Esophagus muscularis mucosa (tissue), 4 donors: Measurements from ENCODE around the gene NUCB2. TPM values are rescaled to one million over a fixed set of nuclear protein-coding genes. Genes with fewer than 3 reads are reported as not detected.
A peak's percentile ranks its signal among the peaks of the same experiment; 100 is the strongest.

Experiments used
- DNase-seq: peaks from one replicate; pipeline ENCODE4 v3.0.0-alpha.2; 2017; ENCODE audit errors: extremely low spot score
- H3K27ac ChIP-seq, 4 donors: fragments of 200-600 bp; sonication (generic); replicated peaks in 1 of 4; 1 replicate in 3 of 4; 2 replicates in 1 of 4; pipeline ENCODE4 v1.5.1; 2016 to 2019; ENCODE audit warnings: mild to moderate bottlenecking in 1 of 4
- H3K27me3 ChIP-seq, 4 donors: fragments of 200-600 bp; sonication (generic); one replicate each; pipeline versions ENCODE4 v1.5.1 to v1.6.0; 2016 to 2019
- H3K36me3 ChIP-seq, 4 donors: fragments of 200-600 bp; sonication (generic); one replicate each; pipeline ENCODE4 v1.5.1; 2016 to 2019
- H3K4me1 ChIP-seq, 4 donors: fragments of 200-600 bp; sonication (generic); one replicate each; pipeline ENCODE4 v1.5.1; 2016 to 2019
- H3K4me3 ChIP-seq, 4 donors: fragments of 200-600 bp; sonication (generic); 1 replicate in 2 of 4; 2 replicates in 2 of 4; pipeline ENCODE4 v1.5.1; 2016 to 2019; ENCODE audit warnings: mild to moderate bottlenecking in 4 of 4, moderate library complexity in 1 of 4
- H3K9me3 ChIP-seq, 4 donors: fragments of 200-600 bp; sonication (generic); 1 replicate in 3 of 4; 2 replicates in 1 of 4; pipeline ENCODE4 v1.5.1; 2016 to 2019
- EP300 ChIP-seq: sonication (generic); formaldehyde crosslinking; IDR thresholded peaks from one replicate; pipeline ENCODE4 v1.6.1; 2017; ENCODE audit warnings: antibody characterized with exemption
- POLR2A ChIP-seq: fragments of 450-650 bp; IDR thresholded peaks from one replicate; pipeline ENCODE4 v1.6.1; 2017; ENCODE audit warnings: antibody characterized with exemption, moderate library complexity, mild to moderate bottlenecking, low read depth
- POLR2AphosphoS5 ChIP-seq, 2 donors: sonication (generic); formaldehyde crosslinking; IDR thresholded peaks; one replicate each; pipeline ENCODE4 v1.6.1; 2017; ENCODE audit warnings: antibody characterized with exemption in 2 of 2
- WGBS: methylation state at CpG from one replicate; pipeline ENCODE4 v1.1.5; 2018; 5-methylcytosine and 5-hydroxymethylcytosine counted together
- intact Hi-C: fragments of 100-400 bp; cut with DNase I; formaldehyde crosslinking; loops from one replicate; pipeline ENCODE4 v1.15.1; 2023
- total RNA-seq, 4 donors: library from RNA; depleted of rRNA; stranded (reverse); fragments of >200 nt; gene quantifications; one replicate each; pipeline versions ENCODE4 v1.1.0 to v1.2.1, GENCODE V29; 2016
- TF ChIP-seq, protein P1 (sequence below), 3 experiments: fragments of 200-600 bp in 2 of 3; fragments of 450-650 bp in 1 of 3; sonication (generic) in 2 of 3; IDR thresholded peaks; one replicate each; pipeline ENCODE4 v1.5.1; 2017 to 2019; ENCODE audit warnings: antibody characterized with exemption in 3 of 3, mild to moderate bottlenecking in 2 of 3, moderate library complexity in 1 of 3

Gene NUCB2
- total RNA-seq, 4 donors from 2014 or later, result 34.3 to 43.8 (median 42.6) TPM

DNA sequence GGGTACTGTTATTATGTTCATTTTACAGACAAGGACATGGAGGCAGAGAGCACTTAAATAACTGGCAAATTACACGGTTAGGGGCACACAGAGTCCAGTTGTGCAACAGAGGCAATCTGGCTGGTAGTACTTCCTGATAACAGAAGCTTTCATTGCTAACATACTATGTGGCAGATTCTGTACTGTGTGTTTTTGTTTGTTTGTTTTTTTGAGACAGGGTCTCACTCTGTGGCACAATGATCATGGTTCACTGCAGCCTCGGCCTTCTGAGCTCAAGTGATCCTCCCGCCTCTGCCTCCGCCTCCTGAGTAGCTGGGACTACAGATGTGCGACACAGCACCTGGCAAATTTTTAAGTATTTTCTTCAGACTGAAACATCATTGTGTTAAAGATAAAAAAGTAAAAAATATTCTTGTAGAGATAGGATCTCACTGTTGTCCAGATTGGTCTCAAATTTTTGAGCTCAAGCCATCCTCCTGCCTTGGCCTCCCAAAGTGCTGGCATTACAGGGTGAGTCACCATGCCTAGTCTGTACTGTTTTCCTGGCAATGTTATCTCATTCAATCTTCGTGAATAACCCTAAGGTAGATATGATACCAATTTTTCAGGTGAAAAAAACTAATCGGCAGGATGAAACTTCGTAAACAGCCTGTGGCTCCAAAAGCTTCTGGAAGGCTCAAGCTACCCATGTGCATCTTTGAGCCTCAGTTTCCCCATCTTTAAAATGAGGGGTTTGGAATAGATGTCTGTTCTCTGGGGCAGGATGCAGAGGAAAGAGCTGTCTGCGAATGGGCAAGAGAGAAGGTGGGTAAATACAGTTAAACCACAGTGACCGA lies 921 bp upstream of the NUCB2 start:
- intact Hi-C loops, result loop anchor here (5.0 kb wide), 1 partner anchor 43 kb away; no protein-coding TSS in a partner anchor
- Histone ChIP-seq H3K4me3 (peak overlapping the region; percentile 77 to 98 (median 94)), H3K4me1 (peaks cover 8 to 20% (median 15%) of the 10 kb centered on the region in 4 donors), H3K9me3 (no peaks in the 10 kb centered on the region), H3K27me3 (no peaks in the 10 kb centered on the region), H3K36me3 (no peaks in the 10 kb centered on the region), H3K27ac (peak overlapping the region; percentile 86 to 95 (median 95))
- WGBS, result 68% methylated on average over 10 of the region's 10 CpGs
- DNase-seq, result no peak
- TF ChIP-seq EP300 (no peak), POLR2A (no peak), POLR2AphosphoS5 (IDR thresholded peaks at IDR 0.05) (no peak)
- TF ChIP-seq, protein P1, sequence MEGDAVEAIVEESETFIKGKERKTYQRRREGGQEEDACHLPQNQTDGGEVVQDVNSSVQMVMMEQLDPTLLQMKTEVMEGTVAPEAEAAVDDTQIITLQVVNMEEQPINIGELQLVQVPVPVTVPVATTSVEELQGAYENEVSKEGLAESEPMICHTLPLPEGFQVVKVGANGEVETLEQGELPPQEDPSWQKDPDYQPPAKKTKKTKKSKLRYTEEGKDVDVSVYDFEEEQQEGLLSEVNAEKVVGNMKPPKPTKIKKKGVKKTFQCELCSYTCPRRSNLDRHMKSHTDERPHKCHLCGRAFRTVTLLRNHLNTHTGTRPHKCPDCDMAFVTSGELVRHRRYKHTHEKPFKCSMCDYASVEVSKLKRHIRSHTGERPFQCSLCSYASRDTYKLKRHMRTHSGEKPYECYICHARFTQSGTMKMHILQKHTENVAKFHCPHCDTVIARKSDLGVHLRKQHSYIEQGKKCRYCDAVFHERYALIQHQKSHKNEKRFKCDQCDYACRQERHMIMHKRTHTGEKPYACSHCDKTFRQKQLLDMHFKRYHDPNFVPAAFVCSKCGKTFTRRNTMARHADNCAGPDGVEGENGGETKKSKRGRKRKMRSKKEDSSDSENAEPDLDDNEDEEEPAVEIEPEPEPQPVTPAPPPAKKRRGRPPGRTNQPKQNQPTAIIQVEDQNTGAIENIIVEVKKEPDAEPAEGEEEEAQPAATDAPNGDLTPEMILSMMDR (IDR thresholded peaks at IDR 0.05), result no peak

DNA sequence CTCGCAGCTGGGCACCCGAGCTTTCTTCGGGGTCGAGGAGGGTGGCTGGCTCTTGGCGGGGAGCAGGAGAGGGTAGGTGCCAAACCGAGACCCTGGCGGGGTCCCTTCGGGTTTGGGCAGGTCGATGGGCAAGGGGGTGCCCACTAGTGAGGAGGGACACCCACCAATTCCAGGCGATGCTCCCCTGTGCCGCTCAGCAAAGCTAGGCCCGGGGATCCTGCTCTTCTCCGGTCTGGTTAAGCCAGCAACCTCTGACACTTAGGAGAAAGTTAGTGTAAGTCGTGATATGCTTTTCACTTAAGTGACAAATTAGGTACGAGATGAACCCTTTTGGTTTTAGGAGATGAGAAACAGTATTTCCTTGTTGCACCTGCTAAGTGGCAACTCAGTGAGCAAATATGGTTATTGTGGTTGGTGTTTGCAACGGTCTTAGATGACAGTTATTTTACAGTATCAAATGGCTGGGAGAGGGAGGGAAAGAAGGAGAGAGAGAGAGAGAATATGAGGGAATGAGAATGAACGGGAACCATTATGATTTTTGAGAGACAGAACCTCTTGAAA lies 565 bp downstream of the NUCB2 start:
- no peaks in the 10 kb centered on the region for H3K9me3 ChIP-seq
- TF ChIP-seq, protein P1 (IDR thresholded peaks at IDR 0.05), result no peak
- TF ChIP-seq POLR2A, result no peak
- no peak for TF ChIP-seq EP300
- no peak for TF ChIP-seq POLR2AphosphoS5 (IDR thresholded peaks at IDR 0.05)
- 1% methylated on average over 16 of the region's 17 CpGs for WGBS
- H3K4me1 ChIP-seq, result peaks cover 8 to 20% (median 15%) of the 10 kb centered on the region in 4 donors
- intact Hi-C loops, result loop anchor here (5.0 kb wide), 1 partner anchor 45 kb away; no protein-coding TSS in a partner anchor
- H3K4me3 ChIP-seq, result peak overlapping the region; percentile 77 to 98 (median 94)
- no peak for DNase-seq
- H3K36me3 ChIP-seq, result no peaks in the 10 kb centered on the region
- H3K27ac ChIP-seq, result peak overlapping the region; percentile 86 to 95 (median 95)
- H3K27me3 ChIP-seq, result no peaks in the 10 kb centered on the region

DNA sequence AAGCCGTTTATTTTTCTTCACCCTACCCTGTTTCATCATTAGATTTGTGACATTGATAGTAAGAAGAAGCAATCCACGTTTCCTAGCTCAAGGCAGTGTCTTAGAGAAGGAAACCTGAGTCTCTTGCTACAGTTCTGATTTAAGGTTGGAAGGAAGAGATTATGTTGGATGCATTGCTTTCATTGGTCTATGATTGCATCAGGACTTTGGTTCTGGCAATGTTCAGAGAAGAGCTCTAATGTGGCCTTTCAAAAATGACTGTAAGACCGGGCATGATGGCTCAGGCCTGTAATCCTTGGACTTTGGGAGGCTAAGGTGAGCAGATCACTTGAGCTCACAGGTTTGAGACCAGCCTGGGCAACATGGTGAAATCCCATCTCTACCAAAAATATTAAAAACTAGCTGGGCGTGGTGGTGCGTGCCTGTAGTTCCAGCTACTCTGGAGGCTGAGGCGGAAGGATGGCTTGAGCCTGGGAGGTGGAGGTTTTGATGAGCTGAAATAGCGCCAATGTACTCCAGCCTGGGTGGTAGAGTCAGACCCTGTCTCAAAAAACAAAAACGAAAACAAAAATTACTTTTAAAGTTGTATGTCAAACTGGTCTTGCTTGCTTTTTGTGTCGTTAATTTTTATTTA lies 4.1 kb downstream of the NUCB2 start:
- no peak for DNase-seq
- 94% methylated on average over 9 of the region's 9 CpGs for WGBS
- intact Hi-C loops, result loop anchor here (5.0 kb wide), 1 partner anchor 68 kb away; no protein-coding TSS in a partner anchor
- no peak for TF ChIP-seq POLR2AphosphoS5 (IDR thresholded peaks at IDR 0.05)
- TF ChIP-seq EP300, result no peak
- TF ChIP-seq, protein P1 (IDR thresholded peaks at IDR 0.05), result no peak
- TF ChIP-seq POLR2A, result no peak
- Histone ChIP-seq H3K4me3 (no peak overlapping the region), H3K27me3 (no peaks in the 10 kb centered on the region), H3K4me1 (peaks cover 8 to 18% (median 13%) of the 10 kb centered on the region in 4 donors), H3K27ac (no peak overlapping the region), H3K9me3 (no peaks in the 10 kb centered on the region), H3K36me3 (peaks cover 0 to 28% (median 13%) of the 10 kb centered on the region in 4 donors)

DNA sequence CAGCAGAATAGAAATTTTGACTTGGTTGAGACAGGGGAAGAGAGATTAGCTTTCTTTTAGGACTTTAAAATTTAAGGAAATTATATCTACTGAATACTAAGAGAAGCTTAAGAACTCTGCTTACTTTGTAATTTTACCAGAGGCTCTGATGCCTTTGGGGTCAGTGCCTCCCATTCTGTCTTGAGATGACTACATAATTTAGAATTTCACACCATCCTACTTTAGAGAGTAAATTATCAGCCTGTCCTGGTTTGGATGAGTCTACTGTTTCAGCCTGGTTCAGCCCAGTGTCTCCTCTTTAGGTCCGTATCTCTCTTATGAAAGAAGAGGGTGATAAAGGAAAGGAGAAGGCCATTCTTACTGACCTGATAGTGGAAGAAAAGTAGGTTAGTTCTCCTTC lies 9.8 kb downstream of the NUCB2 start:
- WGBS, result 100% methylated on average over 1 of the region's 1 CpG
- Histone ChIP-seq H3K4me1 (peaks cover 0 to 2% (median 0%) of the 10 kb centered on the region in 4 donors), H3K36me3 (peaks cover 5 to 63% (median 41%) of the 10 kb centered on the region in 4 donors), H3K9me3 (no peaks in the 10 kb centered on the region), H3K27me3 (no peaks in the 10 kb centered on the region), H3K27ac (no peak overlapping the region), H3K4me3 (no peak overlapping the region)
- intact Hi-C loops, result no loop called here
- TF ChIP-seq POLR2A (no peak), POLR2AphosphoS5 (IDR thresholded peaks at IDR 0.05) (no peak)
- TF ChIP-seq, protein P1 (IDR thresholded peaks at IDR 0.05), result no peak
- no peak for DNase-seq
